IPS DF 19.7 (cell line): ENCODE data around the gene CACHD1.
A peak's percentile ranks its signal among the peaks of the same experiment; 100 is the strongest.

Experiments
- DNase-seq: peaks from one replicate; pipeline ENCODE4 v3.0.0-alpha.2; 2013; ENCODE audit warnings: low read depth, low spot score

CACHD1 gene

DNA sequence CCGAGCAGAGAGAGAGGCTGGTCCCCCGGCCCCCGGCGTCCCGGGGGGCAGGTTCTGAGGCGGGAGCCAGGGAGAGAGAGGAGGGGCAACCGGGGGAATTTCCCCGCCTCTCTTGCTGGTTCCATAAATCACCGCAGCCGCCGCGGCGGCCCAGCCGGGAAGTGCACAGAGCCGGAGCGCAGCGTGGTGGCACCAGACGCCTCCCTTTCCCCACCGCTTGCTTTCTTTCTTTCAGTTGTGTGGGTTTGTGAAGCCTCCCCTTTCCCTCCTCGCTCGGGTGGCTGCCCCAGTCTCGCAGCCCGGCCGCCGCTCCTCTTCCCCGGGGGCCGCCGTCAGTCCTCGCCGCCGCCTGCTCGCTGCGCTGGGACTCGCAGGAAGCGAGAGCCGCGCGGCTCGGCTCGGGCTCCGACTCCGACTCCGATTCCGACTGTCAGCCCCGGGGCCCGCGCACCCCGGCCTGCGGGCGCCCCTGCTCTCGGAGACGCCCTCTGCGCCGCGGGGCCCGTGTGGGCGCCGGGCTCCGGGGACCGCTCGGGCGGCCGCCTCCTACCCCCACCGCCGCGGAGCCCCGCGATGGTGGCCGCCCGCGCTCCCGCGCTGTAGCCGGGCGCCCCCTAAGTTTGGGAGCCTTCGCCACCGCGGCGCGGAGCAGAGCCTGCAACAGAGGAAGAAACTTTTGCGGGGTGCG lies at the start of gene CACHD1:
CACHD1 (plus strand) TSS at position 153 of the 688 bp plus-strand sequence. CDS start 616 bp downstream, outside the sequence.
- no peak for DNase-seq

DNA sequence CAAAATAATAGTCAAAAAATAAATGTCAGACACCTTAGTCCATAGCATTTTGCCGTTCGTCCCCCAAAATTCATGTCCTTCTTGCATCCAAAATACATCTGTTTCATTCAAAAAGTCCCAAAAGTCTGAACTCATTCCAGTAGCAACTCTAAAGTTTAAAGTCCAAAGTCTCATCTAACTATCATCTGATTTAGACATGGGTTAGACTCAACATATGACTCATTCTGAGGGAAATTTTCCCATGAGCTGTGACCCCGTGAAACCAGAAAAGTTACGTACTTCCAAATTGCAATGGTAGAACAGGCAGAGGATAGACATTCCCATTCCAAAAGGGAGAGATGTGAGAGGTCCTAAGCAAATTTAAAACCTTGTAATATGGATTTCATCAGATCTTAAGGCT lies 48.6 kb upstream of the CACHD1 start:
- DNase-seq: no peak

DNA sequence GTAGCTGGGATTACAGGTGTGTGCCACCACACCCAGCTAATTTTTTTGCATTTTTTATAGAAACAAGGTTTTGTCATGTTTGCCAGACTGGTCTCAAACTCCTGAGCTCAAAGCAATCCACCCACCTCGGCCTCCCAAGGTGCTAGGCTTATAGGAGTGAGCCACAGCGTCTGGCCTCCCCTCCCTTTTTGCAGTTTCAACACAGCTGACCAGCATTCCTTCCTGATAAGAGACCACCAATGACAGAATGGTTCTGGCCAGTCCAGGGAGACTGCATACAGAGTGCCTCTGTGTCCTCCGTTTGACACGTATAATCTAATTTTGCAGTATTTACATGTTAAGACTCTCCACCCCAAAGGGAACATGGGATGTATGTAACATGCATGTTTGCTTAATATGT lies 46.4 kb upstream of the CACHD1 start:
- no peak for DNase-seq

DNA sequence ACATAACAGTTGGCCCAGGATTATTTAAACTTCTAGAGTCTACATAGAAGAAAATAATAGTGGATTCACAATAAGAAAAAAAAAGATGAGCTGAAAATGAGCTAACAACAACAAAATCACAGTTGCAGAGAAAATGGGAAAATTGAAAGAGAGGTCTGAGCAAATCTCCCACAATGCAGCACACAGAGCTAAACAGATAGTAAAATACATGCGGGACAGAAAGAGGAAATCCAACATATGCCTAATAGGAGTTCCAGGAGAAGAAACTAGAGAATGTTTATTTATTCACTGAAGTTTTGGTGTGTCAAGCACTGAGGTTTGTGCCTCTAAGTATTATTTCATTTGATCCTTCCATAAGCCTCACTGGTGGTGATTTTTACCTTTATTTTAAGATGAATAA lies 45.5 kb upstream of the CACHD1 start:
- no peak for DNase-seq

DNA sequence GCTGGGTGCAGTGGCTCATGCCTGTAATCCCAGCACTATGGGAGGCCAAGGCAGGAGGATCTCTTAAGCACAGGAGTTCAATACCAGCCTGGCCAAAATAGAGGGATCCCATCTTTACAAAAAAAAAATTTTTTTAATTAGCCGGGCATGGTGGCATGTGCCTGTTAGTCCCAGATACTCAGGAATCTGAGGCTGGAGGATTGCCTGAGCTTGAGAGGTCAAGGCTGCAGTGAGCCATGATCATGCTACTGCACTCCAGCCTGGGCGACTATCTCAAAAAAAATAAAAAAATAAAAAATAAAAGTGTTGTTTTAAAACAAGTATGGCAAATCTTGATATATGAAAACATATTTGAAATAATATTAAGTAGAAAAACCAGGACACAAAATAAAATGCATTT lies 44.4 kb upstream of the CACHD1 start:
- no peak for DNase-seq

DNA sequence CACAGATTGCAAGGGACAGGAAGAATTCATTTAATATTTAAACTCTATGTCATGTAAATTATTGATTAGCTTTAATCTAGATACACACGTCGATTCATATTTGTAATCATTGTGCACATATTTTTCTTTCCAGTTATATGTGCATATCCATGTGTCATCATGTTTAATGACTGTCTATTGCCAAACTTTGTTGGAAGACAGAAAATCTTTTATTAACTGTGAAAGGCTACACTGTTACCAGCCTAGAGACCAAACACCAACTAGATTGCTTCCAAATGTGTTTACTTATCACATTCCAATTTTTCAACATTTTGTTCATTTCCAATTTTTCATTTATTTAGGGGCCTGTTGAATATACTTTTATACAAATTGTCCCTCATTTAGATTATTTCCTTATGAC lies 43.2 kb upstream of the CACHD1 start:
- no peak for DNase-seq

DNA sequence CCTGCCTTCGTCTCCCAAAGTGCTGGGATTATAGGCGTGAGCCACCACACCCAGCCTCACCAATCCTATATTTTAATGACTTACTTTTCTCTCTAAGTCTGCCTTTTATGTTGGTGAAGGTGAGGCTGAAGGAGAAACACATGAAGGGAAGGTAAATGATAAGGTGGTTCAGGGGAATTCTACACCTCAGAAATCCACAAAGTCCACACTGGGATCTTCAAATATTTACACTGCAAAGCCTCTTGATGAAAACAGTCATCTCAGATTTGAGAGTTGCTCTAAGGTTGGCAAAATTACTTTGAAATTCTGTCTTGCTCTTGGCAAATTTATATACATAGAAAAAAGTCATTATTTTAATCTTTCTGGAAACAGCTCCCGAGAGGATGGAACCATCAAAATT lies 42.0 kb upstream of the CACHD1 start:
- no peak for DNase-seq

DNA sequence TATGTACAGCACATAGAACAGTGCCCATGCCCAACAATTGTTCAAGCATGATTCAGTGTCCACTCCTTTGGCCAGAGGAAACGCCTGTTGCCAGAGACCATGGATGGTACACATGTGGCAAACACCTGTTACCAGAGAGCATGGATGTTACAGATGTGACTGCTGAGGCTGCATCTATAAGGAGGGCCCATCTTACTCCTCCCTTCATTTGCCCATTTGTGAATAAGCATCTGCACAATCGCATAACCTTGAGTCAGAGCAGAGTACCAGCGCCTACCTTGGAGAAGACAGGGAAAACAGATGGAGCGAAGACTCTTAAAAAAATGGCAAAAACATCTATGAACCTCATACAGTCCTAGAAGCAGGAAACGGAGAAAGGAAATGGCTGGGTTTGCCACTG lies 36.6 kb upstream of the CACHD1 start:
- no peak for DNase-seq

DNA sequence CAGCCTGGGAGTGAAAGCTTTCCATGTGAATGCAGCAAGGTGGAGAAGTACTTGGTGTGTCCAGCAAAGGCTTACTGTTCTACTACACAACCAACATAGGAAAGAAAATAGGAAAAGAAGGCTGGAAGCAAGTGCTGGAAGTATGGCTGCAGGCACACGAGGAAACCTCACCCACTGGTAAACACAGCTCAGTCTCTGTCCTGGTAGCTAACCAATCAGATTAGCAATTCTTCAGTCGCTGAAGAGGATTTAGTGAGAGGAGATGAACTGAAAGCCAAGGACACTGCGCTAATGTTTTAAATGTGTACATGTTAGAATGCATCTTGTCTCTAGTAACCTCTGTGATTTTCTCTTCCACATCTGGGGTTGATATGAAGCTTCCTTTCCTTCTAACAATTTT lies 36.2 kb upstream of the CACHD1 start:
- no peak for DNase-seq

DNA sequence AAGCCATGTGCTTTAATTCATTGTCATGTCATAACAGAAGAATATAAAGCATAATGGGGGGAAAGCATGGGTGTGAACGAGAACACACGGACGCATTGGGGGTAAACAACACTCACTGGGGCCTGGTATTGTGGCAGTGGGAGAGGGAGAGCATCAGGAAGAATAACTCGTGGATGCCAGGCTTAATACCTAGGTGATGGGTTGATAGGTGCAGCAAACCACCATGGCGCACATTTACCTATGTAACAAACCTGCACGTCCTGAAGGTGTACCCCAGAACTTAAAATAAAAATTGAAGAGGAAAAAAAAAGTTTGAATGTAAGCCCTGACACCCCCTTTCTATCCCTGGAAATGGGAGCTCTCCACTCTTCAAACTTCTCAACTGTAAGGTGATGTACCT lies 34.9 kb upstream of the CACHD1 start:
- DNase-seq: no peak

DNA sequence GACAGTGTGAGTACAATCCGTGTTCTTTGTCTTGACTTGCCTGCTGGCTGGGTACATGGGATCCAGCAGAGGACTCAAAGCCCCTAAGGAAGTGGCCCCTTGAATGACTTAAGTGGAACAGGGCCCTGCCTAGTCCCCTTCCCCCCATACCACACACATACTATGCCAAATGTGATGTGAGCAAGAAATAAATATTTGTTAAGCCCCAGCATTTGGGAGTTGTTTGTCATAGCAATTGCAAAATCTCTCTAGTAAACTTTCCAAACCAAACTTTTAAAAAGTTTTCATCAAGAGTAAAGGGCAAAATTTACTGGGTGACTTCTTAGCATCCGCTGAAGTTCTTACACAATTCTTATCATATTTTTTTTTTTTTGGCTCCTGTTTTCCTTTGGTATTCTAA lies 32.5 kb upstream of the CACHD1 start:
- DNase-seq: no peak

DNA sequence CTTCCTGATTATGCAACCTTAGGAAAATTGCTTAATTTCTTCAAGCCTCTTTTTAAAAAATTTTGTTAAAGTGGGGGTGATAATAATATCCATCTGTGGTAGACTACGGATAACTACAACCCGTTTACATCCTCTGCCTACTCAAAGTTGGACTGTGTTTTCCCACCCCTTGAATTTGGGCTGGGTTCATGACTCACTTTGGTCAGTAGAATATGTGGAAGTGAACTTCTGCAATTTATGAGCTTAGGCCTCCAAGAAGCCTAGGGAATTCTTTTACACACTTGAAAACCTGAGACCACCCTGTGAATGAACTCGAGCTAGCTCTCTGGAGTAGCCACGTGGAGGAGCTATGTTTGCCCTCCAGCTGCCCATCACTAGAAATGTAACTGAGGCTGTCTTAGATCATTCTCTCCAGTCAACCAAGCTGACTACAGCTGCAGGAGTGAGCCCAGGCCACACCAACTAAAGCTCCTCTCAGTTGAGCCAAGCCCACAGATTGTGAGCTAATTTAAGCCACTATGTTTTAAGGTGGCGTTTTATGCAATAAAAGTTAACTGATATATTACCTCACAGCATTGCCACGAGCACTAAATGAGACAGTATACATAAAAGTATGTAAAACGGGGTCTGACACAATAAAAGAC lies 29.6 kb upstream of the CACHD1 start:
- no peak for DNase-seq

DNA sequence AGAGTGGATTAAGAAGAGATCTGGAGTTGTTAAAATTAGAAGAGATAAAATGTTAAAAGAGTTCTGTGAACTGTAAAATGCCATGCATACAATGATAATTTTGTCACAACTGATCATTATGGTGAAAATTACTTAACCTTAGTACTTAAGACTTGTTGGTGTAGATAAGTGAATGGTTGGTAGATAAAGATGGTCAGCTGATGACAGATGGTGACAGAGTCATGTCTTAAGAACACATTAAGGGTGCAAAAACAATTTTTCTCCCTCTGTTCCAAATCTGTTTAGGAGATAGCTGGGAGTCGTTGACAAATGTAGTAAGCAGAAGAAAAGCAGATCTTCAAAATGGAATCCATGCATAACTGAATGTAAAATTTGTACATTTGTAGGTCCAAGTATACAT lies 18.5 kb upstream of the CACHD1 start:
- DNase-seq: no peak

DNA sequence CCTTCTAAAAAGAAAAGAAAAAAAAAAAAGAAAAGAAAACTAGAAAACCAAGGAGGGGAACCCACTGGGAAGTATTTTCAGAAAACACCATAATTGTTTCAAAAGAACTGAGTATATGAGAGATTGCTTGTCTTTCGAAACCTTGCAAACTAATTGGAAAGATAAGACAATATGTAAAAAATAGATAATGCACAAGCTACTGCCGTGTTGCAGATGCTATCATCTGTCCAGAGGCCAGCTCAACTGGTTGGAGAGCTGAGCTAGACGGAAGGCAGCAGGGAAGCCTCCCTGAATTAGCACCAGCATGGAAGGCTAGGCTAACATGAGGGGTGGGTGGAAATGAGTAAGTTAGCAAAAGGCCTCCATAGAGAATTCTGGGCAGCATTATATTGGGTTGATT lies 16.2 kb upstream of the CACHD1 start:
- DNase-seq: no peak

DNA sequence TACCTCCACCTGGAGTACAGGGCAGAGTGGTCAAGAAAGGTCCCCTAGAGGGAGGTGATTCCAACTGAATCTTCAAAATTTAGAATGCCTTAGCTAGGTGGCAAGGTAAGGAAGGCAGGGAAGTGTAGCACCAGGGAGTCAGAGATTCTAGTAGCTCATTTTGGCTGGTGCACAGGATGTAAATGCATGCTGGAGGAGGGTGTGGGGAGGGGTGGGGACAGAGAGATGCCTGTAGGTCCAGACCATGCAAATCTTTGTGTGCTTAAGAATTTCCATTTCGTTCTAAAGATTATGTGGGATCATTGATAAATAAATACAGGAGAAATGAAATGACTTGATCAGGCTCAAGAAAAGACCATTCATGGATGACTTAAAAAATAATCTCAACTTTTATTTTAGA lies 11.0 kb upstream of the CACHD1 start:
- DNase-seq: no peak

DNA sequence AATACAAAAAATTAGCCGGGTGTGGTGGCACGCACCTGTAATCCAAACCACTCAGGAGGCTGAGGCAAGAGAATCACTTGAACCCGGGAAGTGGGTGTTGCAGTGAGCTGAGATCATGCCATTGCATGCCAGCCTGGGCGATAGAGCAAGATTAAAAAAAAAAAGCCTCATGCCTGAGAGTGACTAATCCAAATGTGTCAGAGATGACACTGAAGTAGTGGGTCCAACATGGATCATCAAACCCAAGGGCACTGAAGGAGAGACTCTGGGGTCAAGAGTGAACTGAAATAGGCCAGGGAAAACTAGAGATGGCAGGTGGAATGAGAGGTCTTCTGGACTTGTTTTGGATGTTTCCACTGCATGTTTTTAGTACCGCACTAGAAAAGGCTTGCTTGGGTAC lies 10.2 kb upstream of the CACHD1 start:
- no peak for DNase-seq

DNA sequence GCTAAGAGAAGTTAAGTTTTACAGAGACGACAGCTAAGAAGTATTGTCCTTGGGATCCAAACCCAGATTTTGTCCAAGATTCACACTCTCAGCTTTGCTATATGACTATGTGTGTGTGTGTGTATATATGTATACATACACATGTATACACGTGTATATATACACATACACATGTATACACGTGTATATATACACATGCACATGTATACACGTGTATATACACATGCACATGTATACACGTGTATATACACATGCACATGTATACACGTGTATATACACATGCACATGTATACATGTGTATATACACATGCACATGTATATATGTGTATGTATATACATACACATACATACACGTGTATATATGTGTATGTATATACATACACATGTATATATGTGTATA lies 3.9 kb upstream of the CACHD1 start:
- DNase-seq: no peak

DNA sequence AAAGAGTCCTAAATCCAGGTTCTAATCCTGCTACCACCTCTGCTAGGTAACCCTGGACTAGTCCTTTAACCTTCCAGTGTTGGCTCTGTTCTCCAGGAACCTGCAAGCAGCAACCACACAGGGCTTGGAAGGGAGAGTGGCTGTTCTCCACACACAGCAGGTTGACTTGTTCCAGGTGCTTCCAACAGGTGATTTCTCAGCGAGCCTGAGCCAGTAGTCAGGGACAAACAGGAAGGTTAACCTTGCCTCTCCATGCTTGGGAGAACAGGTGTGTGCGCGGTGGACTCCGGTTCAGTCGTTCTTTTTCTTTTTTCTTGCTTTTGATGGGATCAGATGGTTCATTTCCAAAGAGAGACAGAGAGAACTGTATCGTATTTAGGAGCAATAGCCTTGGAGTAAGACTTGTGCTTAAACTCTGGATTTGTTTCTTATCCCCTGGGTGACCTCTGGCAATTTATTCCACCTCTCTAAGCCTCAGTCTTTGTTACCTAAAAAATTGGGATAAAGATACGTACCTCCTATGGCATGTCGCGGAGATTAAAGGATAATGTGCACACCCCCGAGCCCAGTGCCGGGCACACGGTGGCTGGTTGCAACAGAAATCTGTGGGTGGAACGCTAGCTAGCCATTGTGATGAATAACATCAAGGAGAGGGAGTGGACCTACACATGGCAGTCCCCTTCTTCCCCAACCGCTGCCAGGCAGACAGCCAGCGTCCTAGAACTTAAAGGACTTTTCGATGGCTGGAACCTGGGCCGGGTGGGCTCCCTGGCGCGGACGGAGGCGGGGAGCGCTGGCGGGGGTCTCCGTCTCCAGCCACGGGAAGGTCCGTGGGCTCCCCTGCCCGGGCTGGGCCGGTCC lies 583 bp upstream of the CACHD1 start:
- DNase-seq: no peak

DNA sequence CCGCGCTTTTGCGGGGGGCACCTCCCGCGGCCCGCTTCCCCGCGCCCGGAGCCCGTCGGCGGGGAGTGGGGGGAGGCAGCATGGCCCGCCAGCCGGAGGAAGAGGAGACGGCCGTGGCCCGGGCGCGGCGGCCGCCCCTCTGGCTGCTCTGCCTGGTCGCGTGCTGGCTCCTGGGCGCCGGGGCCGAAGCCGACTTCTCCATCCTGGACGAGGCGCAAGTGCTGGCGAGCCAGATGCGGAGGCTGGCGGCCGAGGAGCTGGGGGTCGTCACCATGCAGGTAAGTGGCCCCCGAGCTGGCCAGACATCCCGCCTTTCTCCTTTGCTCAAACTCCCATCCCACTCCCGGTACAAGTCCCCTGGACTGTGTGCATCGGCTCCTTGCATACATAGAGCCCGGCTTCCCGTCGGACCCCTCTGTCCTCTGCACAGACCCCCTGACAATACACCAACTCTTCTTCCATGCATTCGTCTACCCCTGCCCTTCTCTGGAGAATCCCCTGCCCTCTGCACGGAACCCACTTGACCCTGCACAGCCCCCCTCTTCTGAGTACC lies 812 bp downstream of the CACHD1 start:
- no peak for DNase-seq

DNA sequence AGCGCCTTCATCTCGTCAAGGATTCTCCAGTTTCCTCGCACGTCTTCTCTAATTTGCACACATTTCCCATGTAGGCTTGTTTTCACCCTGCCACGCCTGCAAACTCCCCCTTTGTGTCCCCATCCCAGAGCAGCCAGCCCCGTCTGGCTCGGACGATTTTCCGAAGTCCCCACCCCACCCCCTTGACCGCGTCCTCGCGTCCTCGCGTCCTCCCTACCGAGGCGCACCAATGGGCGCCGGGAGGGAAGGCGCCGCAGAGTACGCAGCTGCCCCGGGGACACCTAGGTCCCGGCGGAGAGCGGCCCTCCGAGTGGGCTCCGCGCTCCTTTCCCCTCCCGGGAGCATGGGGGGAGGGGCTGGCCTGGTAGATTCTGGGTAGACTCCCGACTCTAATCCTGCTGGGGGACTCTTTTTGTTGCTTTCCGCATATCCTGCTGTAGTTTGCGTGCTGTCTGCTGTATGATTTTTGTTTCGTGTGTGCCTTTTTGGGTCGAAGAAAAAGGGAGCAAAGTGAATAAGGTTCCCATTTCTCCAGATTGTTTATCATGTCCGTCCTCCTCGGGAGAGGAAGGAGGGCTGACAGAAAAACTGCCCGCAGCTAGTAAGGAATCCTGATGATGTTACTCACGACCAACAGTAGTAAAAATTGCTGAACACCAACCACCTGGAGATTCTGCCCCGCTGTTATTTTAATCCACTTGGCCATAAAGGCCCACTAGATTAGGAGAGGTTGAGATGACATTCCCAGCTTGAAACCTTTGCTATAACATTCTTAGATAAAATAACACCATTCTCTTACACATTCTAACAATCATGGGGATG lies 1.5 kb downstream of the CACHD1 start:
- DNase-seq: no peak

DNA sequence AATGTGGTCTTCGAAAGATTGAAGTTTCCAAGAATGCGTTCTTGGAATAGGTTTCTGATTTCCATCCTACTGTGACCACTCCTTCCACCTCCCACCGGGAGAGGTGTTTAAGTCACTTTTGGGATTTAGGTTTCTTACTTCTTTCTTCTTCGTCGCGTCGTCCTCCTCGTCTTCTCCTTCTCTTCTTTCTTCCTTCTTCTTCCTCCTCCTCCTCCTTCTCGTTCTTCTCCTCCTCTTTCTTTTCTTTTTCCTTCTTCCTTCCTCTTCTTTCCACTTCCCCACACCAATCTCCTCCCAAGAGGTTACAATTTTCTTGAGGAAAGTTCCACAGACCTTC lies 2.1 kb downstream of the CACHD1 start:
- no peak for DNase-seq

DNA sequence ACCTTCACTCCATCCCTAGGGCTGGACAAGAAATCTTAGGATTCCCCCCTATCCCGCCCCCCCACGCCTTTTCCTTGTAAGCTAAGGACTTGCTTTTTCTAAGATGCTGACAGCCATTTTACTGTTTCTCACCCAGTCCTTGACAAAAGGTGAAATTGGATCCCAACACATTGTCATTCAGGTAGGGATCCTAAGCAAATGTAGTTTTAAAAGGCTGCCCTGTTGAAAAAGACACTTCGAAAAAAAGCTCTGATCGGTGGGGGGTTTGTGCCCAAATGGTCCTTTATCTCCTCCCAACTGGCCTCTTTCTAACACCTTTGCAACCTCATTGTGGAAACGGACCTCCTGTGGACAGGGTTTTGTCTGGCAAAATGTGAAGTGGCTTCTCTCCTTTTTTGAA lies 2.9 kb downstream of the CACHD1 start:
- peak; percentile 99 for DNase-seq
